ENCODE data around the gene KCNB1.
"Not testable (repeated sequence)": the region's sequence is repeated elsewhere in the genome, so short reads cannot be mapped to it uniquely, and the experiment has no call there.

Gene KCNB1

GRCh38 chr20:49431329-49431728 is 51.1 kb downstream of the KCNB1 start:
- peak; percentile 44 to 56 for DNase-seq

- no peak for DNase-seq
Measured at GRCh38 chr20:49430320-49430719, 52.1 kb downstream of the KCNB1 start.

- no peak for DNase-seq
Measured at GRCh38 chr20:49427751-49428518, 54.5 kb downstream of the KCNB1 start.

- no peak for DNase-seq
Measured at GRCh38 chr20:49426873-49427272, 55.6 kb downstream of the KCNB1 start.

- DNase-seq: no peak
Measured at GRCh38 chr20:49426395-49426794, 56.1 kb downstream of the KCNB1 start.

GRCh38 chr20:49424536-49424935 is 57.9 kb downstream of the KCNB1 start:
- DNase-seq: no peak

GRCh38 chr20:49422161-49422560 is 60.3 kb downstream of the KCNB1 start:
- DNase-seq: no peak

- no peak for DNase-seq
Measured at GRCh38 chr20:49420811-49421295, 61.6 kb downstream of the KCNB1 start.

GRCh38 chr20:49420292-49420691 is 62.2 kb downstream of the KCNB1 start:
- no peak for DNase-seq

- DNase-seq: no peak
Measured at GRCh38 chr20:49419785-49420184, 62.7 kb downstream of the KCNB1 start.

- DNase-seq: no peak
Measured at GRCh38 chr20:49418809-49419208, 63.7 kb downstream of the KCNB1 start.

- no peak for DNase-seq
Measured at GRCh38 chr20:49417843-49418555, 64.5 kb downstream of the KCNB1 start.

GRCh38 chr20:49415668-49416044 is 66.8 kb downstream of the KCNB1 start:
- DNase-seq: no peak

- no peak for DNase-seq
Measured at GRCh38 chr20:49415005-49415667, 67.3 kb downstream of the KCNB1 start.

GRCh38 chr20:49413677-49414076 is 68.8 kb downstream of the KCNB1 start:
- no peak for DNase-seq

- DNase-seq: no peak
Measured at GRCh38 chr20:49412953-49413352, 69.5 kb downstream of the KCNB1 start.

- no peak for DNase-seq
Measured at GRCh38 chr20:49412254-49412653, 70.2 kb downstream of the KCNB1 start.

- no peak for DNase-seq
Measured at GRCh38 chr20:49411221-49411925, 71.1 kb downstream of the KCNB1 start.

GRCh38 chr20:49409975-49410621 is 72.4 kb downstream of the KCNB1 start:
- not testable (repeated sequence) for DNase-seq

GRCh38 chr20:49409302-49409974 is 73.0 kb downstream of the KCNB1 start:
- DNase-seq: no peak

GRCh38 chr20:49408509-49409104 is 73.9 kb downstream of the KCNB1 start:
- no peak for DNase-seq

- no peak for DNase-seq
Measured at GRCh38 chr20:49406666-49407065, 75.8 kb downstream of the KCNB1 start.
